AG04449 (cell line): ENCODE measurements around the gene IL34.

Experiments
- CTCF ChIA-PET: fragments of 350-600 bp; formaldehyde crosslinking; extraction: SDS; loops from one replicate; lab custom pipeline; 2021; ENCODE audit warnings: antibody characterized with exemption; lab: Yijun Ruan, JAX
- POLR2A ChIA-PET: fragments of 400-600, 350-600 bp; formaldehyde crosslinking; extraction: SDS; loops from one replicate; lab custom pipeline; 2020; ENCODE audit warnings: antibody characterized with exemption, inconsistent platforms; lab: Yijun Ruan, JAX
- DNase-seq: peaks from one replicate; pipeline ENCODE4 v3.0.0-alpha.2; 2010; ENCODE audit warnings: low read depth, low spot score
- H3K4me3 ChIP-seq: 2 replicates; pipeline ENCODE4 v1.5.1; 2011; ENCODE audit warnings: low read depth, mild to moderate bottlenecking, control low read depth, low read length
- CTCF ChIP-seq: IDR thresholded peaks from one replicate; pipeline ENCODE4 v1.5.1; 2011; ENCODE audit warnings: mild to moderate bottlenecking, moderate library complexity, low read length, control low read depth, inconsistent platforms; ENCODE audit not compliant: insufficient read depth; ENCODE audit errors: missing control alignments

The IL34 gene

GRCh38 chr16:70602831-70603230 lies 43.5 kb upstream of the IL34 start:
- TF ChIP-seq CTCF: no peak
- POLR2A ChIA-PET: no interaction called here
- no peak for DNase-seq
- H3K4me3 ChIP-seq: no peak overlapping the region
- CTCF ChIA-PET: interaction anchor here (0.9 to 1.2 kb wide), 2 partner anchors 9 to 50 kb away, joined by 3 to 4 read pairs; no protein-coding TSS in a partner anchor

GRCh38 chr16:70604407-70605282 lies 41.7 kb upstream of the IL34 start:
- POLR2A ChIA-PET: no interaction called here
- no peak for TF ChIP-seq CTCF
- CTCF ChIA-PET: no interaction called here
- H3K4me3 ChIP-seq: no peak overlapping the region
- no peak for DNase-seq

- no peak for TF ChIP-seq CTCF
- ChIA-PET CTCF (no interaction called here), POLR2A (no interaction called here)
- DNase-seq: no peak
- H3K4me3 ChIP-seq: no peak overlapping the region
These were observed 41.1 kb upstream of the IL34 start for GRCh38 chr16:70605283-70605657.

GRCh38 chr16:70608521-70608920 lies 37.8 kb upstream of the IL34 start:
- no peak for TF ChIP-seq CTCF
- CTCF ChIA-PET: interaction anchor here (0.8 to 1.2 kb wide), 2 partner anchors 11 to 46 kb away, joined by 3 read pairs; no protein-coding TSS in a partner anchor

GRCh38 chr16:70610273-70611223 lies 35.8 kb upstream of the IL34 start:
- no peak for TF ChIP-seq CTCF
- H3K4me3 ChIP-seq: no peak overlapping the region
- POLR2A ChIA-PET: no interaction called here
- DNase-seq: no peak
- CTCF ChIA-PET: no interaction called here

More at GRCh38 chr16:70608521-70608920, 37.8 kb upstream of the IL34 start:
- no peak overlapping the region for H3K4me3 ChIP-seq
- no peak for DNase-seq
- POLR2A ChIA-PET: interaction anchor here (0.6 kb wide), 1 partner anchor 181 kb away, joined by 5 read pairs; no protein-coding TSS in a partner anchor
